Mesendoderm (in vitro differentiated cells): Measurements from ENCODE around the gene MSRB1. TPM values are rescaled to one million over a fixed set of nuclear protein-coding genes. Genes with fewer than 3 reads are reported as not detected.

Experiments used
- DNase-seq: peaks from one replicate; pipeline ENCODE4 v3.0.0; 2013
- H2AK5ac ChIP-seq: 2 replicates; pipeline ENCODE4 v1.6.1; 2013; ENCODE audit warnings: low read length, inconsistent platforms
- H2BK120ac ChIP-seq: 2 replicates; pipeline ENCODE4 v1.6.1; 2013; ENCODE audit warnings: low read depth, mild to moderate bottlenecking, low read length, moderate library complexity, mixed read lengths
- H2BK15ac ChIP-seq: replicated peaks from 2 replicates; pipeline ENCODE4 v1.6.1; 2013; ENCODE audit warnings: low read depth, mild to moderate bottlenecking, moderate library complexity
- H2BK5ac ChIP-seq: 2 replicates; pipeline ENCODE4 v1.6.1; 2013; ENCODE audit warnings: low read length, inconsistent platforms
- H3K18ac ChIP-seq: 2 replicates; pipeline ENCODE4 v1.6.1; 2013; ENCODE audit warnings: mild to moderate bottlenecking, low read length, mixed read lengths
- H3K23ac ChIP-seq: one replicate; pipeline ENCODE4 v1.6.1; 2013; ENCODE audit warnings: low read length
- H3K27ac ChIP-seq: 2 replicates; pipeline ENCODE4 v1.5.1; 2013; ENCODE audit warnings: low read depth, mild to moderate bottlenecking, inconsistent platforms, low read length, moderate library complexity
- H3K27me3 ChIP-seq: 2 replicates; pipeline ENCODE4 v1.6.1; 2013; ENCODE audit warnings: low read length, control low read depth, mild to moderate bottlenecking, inconsistent platforms; ENCODE audit not compliant: insufficient read depth, poor library complexity
- H3K36me3 ChIP-seq: 2 replicates; pipeline ENCODE4 v1.6.1; 2013; ENCODE audit warnings: low read length, inconsistent platforms; ENCODE audit not compliant: control insufficient read depth, insufficient read depth
- H3K4ac ChIP-seq: one replicate; pipeline ENCODE4 v1.6.1; 2013; ENCODE audit warnings: low read depth, mild to moderate bottlenecking, low read length, moderate library complexity
- H3K4me1 ChIP-seq: 2 replicates; pipeline ENCODE4 v1.6.1; 2013; ENCODE audit warnings: low read depth, low read length, inconsistent platforms; ENCODE audit not compliant: control insufficient read depth
- H3K4me2 ChIP-seq: 2 replicates; pipeline ENCODE4 v1.6.1; 2013; ENCODE audit warnings: low read length
- H3K4me3 ChIP-seq: 2 replicates; pipeline ENCODE4 v1.5.1; 2013; ENCODE audit warnings: mild to moderate bottlenecking, low read length
- H3K56ac ChIP-seq: one replicate; pipeline ENCODE4 v1.6.1; 2013; ENCODE audit warnings: low read length
- H3K79me1 ChIP-seq: 2 replicates; pipeline ENCODE4 v1.6.1; 2013; ENCODE audit warnings: low read length, inconsistent platforms
- H3K79me2 ChIP-seq: 2 replicates; pipeline ENCODE4 v1.6.1; 2013; ENCODE audit warnings: mild to moderate bottlenecking, low read length; ENCODE audit not compliant: control insufficient read depth, insufficient read depth
- H3K9ac ChIP-seq: 2 replicates; pipeline ENCODE4 v1.6.1; 2013; ENCODE audit warnings: low read length, inconsistent platforms
- H4K5ac ChIP-seq: one replicate; pipeline ENCODE4 v1.6.1; 2013; ENCODE audit warnings: low read length
- H4K8ac ChIP-seq: one replicate; pipeline ENCODE4 v1.6.1; 2013; ENCODE audit warnings: low read depth, mild to moderate bottlenecking, control low read depth, low read length, moderate library complexity
- WGBS: extraction: QIAGEN DNeasy Blood & Tissue Kit; methylation state at CpG from one replicate; pipeline ENCODE4 v1.1.7; 2013; ENCODE audit warnings: low lambda C conversion rate, missing lambda C conversion rate; ENCODE audit not compliant: insufficient coverage; ENCODE audit errors: extremely low coverage; 5-methylcytosine and 5-hydroxymethylcytosine counted together
- small RNA-seq: library from polyadenylated mRNA; stranded (forward); fragments of <200 nt; extraction: miRNeasy Mini kit (QIAGEN cat#:217004); gene quantifications from one replicate; pipeline ENCODE3, GENCODE V24; 2013; ENCODE audit not compliant: insufficient read depth

MSRB1 gene

DNA sequence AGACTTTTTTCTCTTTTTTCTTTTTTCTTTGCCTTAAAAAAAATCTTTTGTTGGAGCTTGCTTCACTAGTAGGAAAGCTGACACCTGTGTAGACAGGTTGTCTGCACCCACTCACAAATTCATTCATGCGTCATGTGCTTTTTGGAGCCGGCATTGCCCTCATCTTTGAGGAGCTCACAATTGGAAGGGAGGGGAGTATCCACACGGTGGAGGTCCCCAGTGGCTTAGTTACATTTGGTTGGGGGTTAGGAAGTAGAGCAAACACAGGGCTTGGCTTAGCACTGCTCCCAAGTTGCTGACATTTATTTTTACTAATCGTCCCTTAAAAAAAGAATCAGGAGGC lies 52.3 kb downstream of the MSRB1 start:
- no peak overlapping the region for H2BK15ac ChIP-seq
- H3K27ac ChIP-seq: no peak overlapping the region
- no peak overlapping the region for H3K23ac ChIP-seq
- no peak overlapping the region for H4K5ac ChIP-seq
- no peaks in the 10 kb centered on the region for H3K27me3 ChIP-seq
- H4K8ac ChIP-seq: no peak overlapping the region
- no peak overlapping the region for H3K18ac ChIP-seq
- no peak overlapping the region for H3K4ac ChIP-seq
- H3K79me2 ChIP-seq: no peaks in the 10 kb centered on the region
- H3K36me3 ChIP-seq: no peaks in the 10 kb centered on the region
- H3K56ac ChIP-seq: no peak overlapping the region
- WGBS: no CpG with 5 or more reads among the region's 4 CpGs
- no peak overlapping the region for H2BK120ac ChIP-seq
- no peak overlapping the region for H3K4me2 ChIP-seq
- no peak overlapping the region for H2BK5ac ChIP-seq
- no peak overlapping the region for H3K9ac ChIP-seq
- no peaks in the 10 kb centered on the region for H3K79me1 ChIP-seq
- no peaks in the 10 kb centered on the region for H3K4me1 ChIP-seq
- DNase-seq: no peak
- H2AK5ac ChIP-seq: no peak overlapping the region
- H3K4me3 ChIP-seq: no peak overlapping the region

DNA sequence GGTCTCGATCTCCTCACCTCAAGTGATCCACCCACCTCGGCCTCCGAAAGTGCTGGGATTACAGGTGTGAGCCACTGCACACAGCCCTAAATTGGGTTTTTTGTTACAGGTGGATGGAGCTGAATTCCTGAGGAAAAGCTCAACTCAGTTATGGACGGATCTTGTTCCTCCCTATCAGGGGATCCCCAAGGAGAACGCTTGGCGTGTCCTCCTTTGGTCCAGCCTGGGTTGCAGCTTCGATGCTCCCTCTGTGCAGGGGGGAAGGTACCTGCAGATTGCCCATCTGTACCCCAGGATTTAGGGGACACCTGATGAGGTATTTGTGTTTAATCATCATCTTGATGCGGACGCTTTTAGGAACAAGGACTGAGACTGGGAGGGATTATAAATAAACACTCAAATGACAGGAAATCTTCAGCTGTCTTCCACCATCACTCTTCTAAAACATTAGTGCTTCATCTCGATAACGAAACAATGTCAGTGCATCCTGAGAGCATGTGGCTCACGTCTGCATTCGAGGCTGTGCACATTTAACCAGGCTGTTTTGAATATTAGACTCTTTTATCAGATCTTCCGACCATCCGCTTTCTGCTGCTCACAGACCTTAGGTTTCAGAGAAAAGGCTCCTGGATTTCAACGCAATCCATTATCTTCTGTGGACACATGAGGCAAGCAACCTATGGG lies 52.8 kb downstream of the MSRB1 start:
- Histone ChIP-seq H2BK15ac (no peak overlapping the region), H3K56ac (no peak overlapping the region), H3K36me3 (no peaks in the 10 kb centered on the region), H3K4me3 (no peak overlapping the region), H3K27me3 (no peaks in the 10 kb centered on the region), H4K8ac (no peak overlapping the region), H3K79me2 (no peaks in the 10 kb centered on the region), H3K27ac (no peak overlapping the region), H3K18ac (no peak overlapping the region), H2BK120ac (no peak overlapping the region), H2AK5ac (no peak overlapping the region), H3K9ac (no peak overlapping the region), H3K23ac (no peak overlapping the region), H3K4ac (no peak overlapping the region), H4K5ac (no peak overlapping the region), H3K4me1 (no peaks in the 10 kb centered on the region), H3K79me1 (no peaks in the 10 kb centered on the region), H2BK5ac (no peak overlapping the region), H3K4me2 (no peak overlapping the region)
- DNase-seq: no peak
- no CpG with 5 or more reads among the region's 16 CpGs for WGBS

Small RNA genes within 50 kb of the gene (small RNA-seq; reads per million reads assigned to genes)
- 0.90 reads per million for gene AC005363.2
- not detected for gene SNORA10
- not detected for gene SNORA64
